Activated CD8-positive, alpha-beta memory T cell treated with anti-CD3 and anti-CD28 coated beads, Interleukin-2, amount 50 U/mL, for 1 hour (primary cell): ENCODE data around the gene GIMAP5.

Experiments used
- DNase-seq: peaks from one replicate; pipeline ENCODE4 v3.0.0-alpha.2; 2020; ENCODE audit errors: extremely low read depth

GIMAP5 gene

DNA sequence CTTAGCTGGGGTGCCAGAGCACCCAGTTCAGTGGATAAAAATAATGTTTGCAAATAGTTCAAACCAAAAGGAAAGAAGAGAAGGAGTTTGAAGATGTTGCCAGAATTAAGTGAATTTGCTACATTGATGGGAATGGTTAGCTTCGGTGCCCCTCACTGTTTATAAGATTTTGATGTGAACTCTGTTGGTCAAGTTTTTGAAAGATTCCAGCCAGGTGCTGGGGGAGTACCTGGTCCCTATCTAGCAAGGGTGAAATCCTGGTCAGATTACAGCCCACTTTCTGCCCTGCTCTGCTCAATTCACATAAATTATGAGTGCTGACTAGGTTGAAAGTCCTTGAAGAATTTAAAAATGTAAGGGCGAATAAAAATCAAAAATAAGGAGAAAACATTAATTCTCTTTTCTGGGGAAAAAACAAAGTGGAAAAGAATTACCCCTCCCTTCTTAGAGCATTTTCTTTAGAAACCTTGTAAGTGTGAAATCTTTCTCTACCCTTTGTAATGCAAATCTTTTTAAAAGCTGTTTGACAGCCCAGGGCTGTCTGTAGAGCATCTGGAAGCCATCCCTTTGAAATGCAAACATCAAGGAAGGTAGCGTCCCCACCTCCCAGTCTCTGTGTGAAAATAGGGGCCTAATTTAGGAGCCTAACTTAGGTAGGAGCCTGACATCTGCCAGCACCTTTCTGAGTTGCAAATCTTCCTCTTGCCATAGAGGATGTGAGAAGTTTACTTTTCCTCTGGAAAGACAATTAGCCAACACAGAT, 1.4 kb upstream of the GIMAP5 start:
- no peak for DNase-seq

DNA sequence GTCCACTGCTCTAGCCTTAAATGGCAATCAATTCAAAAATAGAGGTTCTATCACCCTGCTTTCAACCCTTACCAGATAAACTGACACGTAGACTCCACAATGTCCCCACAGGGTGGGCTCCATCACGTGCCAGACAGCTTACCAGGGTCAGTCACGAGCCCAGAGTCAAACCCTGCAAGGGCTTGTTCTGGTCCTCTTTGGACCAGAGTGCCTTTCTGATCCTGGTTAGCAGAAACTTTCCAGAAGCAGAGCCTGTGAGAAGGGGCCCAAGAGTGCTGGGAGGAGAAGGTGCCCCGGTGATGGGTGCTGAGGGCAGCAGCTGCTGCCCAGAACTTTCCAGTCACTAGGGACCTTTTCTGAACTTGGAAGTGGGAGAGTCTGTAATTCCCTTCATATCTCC, 354 bp upstream of the GIMAP5 start:
- DNase-seq: no peak

DNA sequence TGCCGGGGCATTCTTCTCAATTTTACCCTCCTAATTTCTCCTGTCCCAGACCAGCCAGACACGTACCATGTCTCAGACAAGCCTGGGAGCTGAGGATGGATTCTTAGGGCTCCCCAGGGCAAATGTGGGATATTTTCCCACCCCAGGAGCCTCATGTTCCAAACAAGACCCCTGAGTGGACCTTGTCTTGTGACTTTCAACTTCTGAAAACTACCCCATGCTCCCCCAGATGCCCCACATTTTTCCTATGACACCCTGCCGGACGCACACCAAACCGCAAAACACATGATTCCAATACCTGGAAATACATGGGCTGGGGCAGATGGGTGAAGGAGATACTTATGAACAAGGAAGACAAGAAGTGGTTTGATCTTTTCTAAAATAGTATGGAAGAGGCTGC, 874 bp downstream of the GIMAP5 start:
- no peak for DNase-seq

DNA sequence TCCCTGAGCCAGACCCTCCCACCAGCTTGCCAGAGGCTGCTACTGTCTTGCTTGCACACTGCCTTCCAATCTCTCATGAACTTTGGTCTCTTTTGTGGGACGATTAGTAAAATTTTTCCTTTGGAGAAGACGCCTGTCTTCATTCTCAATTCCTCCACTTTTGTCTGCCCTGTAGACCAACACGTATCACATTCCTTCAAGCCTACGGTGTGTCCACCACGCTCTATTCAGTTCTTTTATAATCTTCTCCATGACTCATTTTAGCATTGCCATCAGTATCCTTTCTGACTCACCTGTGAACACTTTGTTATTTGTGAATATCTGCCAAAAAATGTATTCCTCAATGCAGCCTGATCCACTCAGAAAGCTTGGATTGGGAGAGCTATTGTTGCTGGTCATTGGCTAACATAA, 1.4 kb downstream of the GIMAP5 start:
- no peak for DNase-seq

DNA sequence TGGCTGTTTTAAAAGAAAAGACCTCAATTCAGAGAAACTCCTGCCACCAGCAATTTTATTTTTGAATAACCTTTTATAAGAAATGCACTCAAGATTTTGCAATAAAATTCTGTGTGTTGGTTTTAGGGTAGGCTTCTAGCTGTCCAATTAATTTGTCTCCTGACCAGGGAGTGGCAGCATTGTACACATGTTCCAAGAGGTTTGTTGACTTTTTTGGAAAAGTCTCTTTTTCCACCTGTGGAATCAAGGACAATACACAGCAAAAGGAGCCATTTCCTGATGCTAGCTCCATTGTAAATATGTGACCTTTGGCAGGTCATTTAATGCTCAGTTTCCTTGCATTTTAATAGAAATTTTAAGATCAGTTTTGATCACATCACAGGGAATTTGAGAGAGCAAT, 1.8 kb downstream of the GIMAP5 start:
- DNase-seq: no peak

DNA sequence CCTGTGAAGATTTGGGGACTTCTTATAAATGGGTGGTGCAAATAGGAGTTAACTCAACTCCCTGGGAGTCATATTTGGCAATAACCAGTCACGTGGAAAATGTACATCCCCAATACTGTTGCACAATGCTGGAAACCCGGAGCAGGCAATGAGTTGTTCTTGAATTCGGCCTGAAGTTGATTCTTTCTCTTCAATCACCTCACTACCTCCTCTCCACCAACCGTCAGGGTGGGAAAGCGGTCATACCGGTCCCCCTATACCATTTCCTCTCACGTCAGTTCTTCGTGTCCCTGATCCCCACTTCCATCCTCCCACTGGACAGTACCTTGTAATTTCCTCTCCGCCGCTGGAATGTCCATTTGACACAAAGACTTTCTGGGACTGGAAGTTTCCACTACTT, 2.8 kb downstream of the GIMAP5 start:
- DNase-seq: no peak

DNA sequence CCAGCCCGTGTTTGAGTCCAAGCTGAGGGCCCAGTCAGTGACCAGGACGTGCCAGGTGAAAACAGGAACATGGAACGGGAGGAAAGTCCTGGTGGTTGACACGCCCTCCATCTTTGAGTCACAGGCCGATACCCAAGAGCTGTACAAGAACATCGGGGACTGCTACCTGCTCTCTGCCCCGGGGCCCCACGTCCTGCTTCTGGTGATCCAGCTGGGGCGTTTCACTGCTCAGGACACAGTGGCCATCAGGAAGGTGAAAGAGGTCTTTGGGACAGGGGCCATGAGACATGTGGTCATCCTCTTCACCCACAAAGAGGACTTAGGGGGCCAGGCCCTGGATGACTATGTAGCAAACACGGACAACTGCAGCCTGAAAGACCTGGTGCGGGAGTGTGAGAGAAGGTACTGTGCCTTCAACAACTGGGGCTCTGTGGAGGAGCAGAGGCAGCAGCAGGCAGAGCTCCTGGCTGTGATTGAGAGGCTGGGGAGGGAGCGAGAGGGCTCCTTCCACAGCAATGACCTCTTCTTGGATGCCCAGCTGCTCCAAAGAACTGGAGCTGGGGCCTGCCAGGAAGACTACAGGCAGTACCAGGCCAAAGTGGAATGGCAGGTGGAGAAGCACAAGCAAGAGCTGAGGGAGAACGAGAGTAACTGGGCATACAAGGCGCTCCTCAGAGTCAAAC, 5.2 kb downstream of the GIMAP5 start:
- DNase-seq: no peak

DNA sequence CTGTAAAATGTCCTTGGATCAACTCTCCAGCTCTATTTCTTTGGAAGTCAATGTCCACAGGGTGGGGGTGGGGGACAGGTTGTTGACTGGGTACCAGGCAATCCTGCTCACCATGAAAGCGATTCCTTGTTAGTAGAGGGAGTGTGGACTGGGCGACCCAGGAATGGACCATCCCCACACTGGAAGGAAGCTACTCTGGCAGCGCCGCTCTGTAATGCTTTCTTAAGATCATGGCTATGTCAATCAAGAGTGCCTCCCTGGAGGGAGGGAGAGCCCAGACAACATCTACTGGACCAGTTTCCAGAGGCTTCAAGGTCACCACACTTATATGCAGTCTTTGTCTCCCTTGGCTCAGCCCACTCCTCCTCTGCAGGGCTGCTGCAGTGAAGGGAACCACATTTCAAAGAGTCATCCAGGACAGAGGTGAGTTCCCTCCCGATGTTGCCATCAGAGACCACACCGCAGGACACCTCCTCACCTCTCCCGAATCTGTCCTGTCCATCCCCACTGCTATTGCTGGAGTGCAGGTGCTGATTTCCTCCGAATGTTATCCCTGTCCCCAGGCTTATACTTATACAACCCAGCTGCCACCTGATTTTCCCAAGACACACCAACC, 6.9 kb downstream of the GIMAP5 start:
- no peak for DNase-seq

DNA sequence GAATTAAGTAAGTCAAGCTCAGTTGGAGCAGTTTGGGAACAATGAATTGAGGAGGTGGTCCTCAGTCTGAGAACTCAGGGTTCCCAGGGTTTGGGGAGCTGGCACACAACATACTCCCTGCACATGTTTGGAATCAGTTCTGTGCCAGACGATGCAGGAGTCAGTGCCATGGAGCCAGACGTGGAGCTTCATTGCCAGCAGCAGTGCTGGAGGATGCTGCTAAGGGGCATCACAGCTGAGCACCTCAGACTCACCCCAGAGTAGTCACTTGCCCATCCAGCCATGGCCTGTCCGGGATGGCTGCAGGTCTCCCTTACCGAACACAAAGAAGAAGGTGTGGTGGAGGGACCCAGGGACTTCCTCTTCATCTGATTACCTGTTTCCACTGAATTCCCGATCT, 7.9 kb downstream of the GIMAP5 start:
- no peak for DNase-seq

DNA sequence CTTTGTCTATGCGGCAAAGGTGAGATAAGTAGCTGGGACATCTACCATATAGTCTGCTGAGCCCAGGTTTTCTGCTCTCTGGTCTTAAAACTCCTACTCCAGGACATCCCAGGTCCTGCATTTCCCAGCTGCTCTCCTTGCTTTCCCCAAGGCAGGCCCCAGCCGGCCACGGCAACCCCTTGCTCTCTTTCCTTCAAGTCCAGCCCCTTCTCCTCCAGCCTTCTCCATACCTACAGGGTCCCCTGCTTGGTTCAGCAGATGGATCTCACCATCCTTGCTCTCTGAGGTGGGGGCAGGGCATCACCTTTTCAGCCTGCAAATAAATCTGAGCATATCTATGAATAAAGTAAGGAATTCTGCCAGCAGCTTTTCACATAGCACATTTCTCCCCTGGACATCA, 8.7 kb downstream of the GIMAP5 start:
- no peak for DNase-seq

DNA sequence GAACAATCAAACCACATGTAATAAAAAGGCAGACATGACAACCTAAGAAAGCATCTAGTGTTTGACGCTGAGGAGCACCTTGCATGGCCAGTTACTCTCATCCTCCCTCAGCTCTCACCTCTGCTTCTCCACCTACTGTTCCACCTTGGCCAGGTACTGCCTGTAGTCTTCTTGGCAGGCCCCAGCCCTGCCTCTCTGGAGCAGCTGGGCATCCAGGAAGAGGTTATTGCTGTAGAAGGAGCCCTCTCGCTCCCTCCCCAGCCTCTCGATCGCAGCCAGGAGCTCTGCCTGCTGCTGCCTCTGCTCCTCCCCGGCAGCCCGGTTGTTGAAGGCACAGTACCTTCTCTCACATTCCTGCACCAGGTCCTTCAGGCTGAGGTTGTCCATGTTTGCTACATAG, 9.7 kb downstream of the GIMAP5 start:
- DNase-seq: no peak

DNA sequence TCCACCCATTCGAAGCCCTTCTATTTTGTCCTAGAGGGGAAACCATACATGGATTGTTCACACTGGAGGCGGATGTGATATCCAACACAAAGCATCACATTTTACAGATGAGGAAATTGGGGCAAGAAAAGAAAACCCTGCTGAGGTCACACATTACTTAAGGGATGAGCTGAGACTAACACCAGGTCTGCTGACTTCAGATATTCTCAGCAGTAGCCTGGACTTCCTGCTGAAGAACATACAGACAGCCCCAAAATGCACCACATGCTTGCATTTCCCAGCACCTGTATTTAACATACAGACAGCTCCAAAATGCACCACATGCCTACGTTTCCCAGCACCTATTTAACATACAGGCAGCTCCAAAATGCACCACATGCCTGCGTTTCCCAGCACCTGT, 11.2 kb downstream of the GIMAP5 start:
- no peak for DNase-seq

DNA sequence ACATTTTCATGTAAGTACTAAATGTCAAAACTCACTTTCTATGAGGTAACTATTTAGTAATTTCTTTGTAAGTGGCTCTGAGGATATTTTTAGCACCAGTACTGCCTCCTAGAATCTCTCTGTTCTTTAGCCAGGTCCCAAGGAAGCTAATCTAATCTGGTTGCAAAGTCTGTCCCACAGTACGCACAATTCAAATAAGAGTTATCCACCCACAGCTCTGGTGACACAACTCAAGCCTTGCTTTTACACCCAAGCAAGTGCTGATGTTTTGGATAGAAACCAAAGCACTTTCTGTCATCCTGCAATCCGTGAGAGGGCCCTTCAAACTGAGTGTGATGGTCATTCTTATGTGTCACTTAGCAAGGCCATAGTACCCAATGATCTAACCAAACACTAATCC, 14.5 kb downstream of the GIMAP5 start:
- no peak for DNase-seq

DNA sequence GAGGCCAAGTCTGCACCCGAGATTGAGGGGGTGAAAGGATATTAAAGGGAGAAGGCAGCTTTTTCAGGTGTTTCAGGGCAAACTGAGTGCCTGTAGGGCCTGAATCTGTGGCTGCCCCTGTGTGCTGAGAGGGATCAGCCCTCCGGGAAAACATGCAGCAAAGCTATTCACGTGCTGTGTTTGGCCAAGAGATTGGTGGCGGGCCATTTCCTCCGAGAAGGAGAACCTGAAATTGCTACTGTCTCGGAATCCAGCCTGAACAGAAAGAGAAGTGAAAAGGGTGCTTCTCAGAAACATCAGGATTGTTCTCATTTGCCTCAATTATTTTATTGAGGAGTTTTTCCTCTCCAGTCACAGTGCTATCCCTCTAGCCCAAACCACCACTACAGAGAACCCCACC, 16.0 kb downstream of the GIMAP5 start:
- no peak for DNase-seq

DNA sequence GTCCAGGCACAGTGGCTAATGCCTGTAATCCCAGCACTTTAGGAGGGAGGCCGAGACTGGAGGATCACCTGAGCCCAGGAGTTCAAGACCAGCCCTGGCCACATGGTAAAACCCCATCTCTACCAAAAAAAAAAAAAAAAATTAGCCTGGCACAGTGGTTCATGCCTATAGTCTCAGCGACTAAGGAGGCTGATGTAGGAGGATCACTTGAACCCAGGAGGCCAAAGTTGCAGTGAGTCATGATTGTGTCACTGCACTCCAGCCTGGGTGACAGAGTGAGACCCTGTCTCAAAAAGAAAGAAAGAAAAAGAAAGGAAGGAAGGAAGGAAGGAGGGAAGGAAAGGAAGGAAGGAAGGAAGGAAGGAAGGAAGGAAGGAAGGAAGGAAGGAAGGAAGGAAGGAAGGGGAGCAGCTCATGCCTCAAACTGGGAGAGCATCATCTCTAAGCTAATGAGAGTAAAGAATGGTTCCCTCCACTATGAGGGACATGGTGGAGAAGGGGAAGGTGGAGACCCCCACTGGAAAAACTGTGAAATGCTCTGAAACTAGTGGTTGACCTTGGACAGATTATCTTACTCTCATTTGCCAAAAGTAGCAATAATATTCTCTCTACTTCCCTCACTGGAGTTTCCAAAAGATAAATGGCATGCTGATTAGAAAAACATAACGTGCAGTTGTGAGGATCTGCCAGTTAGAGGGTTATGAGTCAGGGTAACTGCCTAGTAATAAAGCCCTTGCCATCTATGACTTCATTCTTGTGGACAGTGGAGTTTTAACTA, 16.8 kb downstream of the GIMAP5 start:
- no peak for DNase-seq

DNA sequence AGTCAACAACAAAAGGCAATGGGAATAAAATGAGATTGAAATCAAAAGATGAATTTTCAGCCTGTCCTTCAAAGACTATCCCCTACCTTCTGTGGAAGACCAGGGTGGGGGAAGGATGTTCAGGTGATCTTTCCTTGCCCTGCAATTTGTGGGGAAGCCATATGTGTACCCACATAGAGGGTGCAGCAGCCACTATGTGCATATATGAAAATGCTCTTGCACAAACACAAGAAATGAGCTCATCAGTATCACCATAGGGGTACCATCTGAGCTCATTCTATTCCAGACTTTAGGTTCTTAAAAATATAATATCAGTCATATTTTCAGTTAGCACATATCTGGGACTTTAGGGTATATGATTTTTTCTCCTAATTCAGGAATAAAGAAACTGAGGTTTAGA, 17.7 kb downstream of the GIMAP5 start:
- DNase-seq: no peak

DNA sequence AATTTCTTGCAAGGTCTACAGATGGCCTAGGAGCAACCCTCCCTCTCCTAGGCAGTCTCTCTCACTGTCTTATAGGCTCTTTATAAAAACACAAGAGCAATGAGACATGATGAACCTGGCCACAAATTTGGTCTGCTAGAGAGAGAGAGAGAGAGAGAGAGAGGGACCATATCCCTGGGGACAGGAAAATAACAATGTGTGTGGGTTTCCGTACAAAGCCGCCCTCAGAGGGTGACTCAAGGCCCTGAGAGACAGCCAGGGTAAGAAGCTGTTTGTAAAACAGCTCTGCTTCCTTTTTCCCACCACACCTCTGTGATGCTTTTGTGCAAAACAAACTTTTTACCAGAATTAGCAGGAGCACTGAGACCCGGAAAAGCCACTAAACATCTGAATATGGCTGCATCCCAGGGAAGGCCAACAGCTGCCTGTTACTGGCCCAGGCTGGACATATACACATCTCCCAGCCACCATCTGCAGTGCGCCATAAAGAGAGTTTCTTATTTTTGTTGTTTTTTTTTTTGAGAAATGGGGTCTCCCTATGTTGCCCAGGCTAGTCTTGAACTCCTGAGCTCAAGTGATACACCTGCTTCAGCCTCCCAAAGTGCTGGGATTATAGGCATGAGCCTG, 18.4 kb downstream of the GIMAP5 start:
- peak; percentile 71 for DNase-seq

DNA sequence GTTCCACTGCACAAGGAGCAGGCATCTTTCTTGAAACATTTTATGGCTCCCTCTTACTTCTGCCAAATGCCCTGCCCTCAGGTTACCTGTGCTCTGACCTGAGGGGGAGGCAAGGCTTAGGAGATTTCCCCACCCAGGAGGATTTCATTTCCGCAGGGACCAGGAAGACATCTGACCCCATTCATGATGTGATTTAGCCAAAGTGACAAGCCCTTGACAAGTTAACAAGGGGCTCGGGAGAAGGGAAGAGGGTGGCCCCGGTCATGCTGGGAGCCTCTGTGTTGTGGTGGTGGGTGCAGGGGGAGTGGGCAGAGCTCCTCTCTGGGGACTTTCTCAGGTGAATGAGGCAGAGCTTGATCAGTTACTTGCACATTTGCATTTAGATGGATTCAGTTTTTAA, 18.9 kb downstream of the GIMAP5 start:
- no peak for DNase-seq

DNA sequence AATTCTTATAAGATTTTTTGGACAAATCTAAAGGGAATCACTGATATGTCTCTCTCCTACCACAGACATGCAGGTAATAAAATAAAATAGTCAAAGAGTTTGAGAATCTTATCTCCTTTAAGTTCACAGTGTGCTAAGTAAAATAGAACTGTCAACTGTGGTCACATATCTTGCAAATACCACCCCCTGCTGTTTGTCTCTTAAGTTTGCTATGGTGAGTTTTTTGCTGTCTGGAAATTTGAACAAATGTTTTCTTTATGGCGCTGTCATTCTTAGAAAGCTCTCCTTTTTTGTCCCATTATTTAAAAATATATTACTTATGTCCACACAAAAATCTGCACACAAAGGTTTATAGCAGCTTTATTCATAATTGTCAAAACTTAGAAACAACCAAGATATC, 19.6 kb downstream of the GIMAP5 start:
- DNase-seq: no peak

DNA sequence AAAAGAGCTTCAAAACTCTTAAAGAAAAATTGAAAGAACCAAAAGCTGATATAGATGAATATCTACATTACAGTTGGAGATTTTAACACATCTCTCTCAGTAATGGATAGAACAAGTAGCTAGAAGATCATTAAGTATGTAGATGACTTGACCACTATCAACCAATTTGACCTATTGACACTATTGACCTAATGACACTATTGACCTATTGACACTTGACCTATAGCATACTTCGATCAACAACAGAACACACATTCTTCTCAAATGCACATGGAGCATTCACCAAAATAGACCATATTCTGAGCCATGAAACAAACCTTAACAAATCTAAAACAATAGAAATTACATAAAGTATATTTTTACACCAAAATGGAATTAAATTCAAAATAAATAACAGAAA, 22.3 kb downstream of the GIMAP5 start:
- DNase-seq: no peak

DNA sequence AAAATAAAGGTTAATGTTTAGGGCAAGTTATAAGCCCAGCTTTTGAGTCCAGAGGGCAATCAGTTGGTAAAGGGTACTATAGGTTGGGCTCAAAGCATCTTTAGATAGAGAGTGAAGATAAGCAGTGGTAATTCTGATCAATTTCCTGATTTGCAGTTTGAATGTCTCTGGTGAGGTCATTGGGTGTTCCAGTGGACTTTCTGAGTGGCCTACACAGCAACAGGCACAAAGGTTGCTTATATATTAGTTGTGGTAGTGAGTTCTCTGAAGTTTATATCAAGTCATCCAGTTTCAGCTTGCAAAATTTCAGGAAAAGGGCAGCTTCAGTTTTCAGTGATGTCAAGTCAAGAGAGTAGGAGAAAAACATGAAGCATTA, 29.1 kb downstream of the GIMAP5 start:
- no peak for DNase-seq

DNA sequence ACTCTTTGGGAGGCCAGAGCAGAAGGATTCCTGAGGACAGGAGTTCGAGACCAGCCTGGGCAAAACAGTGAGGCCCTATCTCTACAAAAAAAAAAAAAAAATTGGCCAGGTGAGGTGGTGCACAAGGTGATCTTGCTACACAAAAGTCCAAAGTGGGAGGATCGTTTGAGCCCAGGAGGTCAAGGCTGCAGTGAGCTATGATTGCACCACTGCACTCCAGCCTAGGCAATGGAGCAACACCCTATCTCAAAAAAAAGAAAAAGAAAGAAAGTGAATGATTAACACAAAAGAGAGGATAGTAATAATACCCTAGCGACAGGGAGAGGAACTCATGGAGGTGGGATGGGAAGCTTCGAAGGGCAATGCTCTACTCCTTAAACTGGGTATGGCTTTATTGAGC, 32.5 kb downstream of the GIMAP5 start:
- DNase-seq: no peak
